Panc1 (cell line): ENCODE data around the gene ZNF212.
"Not testable (repeated sequence)": the region's sequence is repeated elsewhere in the genome, so short reads cannot be mapped to it uniquely, and the experiment has no call there.

Experiments used
- POLR2AphosphoS5 ChIP-seq: IDR thresholded peaks from 2 replicates; pipeline ENCODE4 v1.6.1; 2012; ENCODE audit warnings: mild to moderate bottlenecking, low read depth, low read length, moderate library complexity
- SIN3A ChIP-seq: IDR thresholded peaks from 2 replicates; pipeline ENCODE4 v1.6.1; 2012; ENCODE audit warnings: low read depth, mild to moderate bottlenecking, low read length, moderate library complexity, borderline replicate concordance; ENCODE audit not compliant: insufficient read depth
- TCF7L2 ChIP-seq: IDR thresholded peaks from 2 replicates; pipeline ENCODE4 v1.6.1; 2011; ENCODE audit warnings: mild to moderate bottlenecking, low read depth, low read length, inconsistent platforms
- TF ChIP-seq, protein P1 (sequence below): fragments of 450-650 bp; IDR thresholded peaks from 2 replicates; pipeline ENCODE4 v1.5.1; 2017; ENCODE audit warnings: mild to moderate bottlenecking
- TF ChIP-seq, protein P2 (sequence below), 2 experiments: IDR thresholded peaks; 2 replicates each; pipeline ENCODE4 v1.6.1; 2011 to 2012; ENCODE audit warnings: low read depth in 2 of 2, control low read depth in 1 of 2, low read length in 1 of 2, mild to moderate bottlenecking in 1 of 2, moderate library complexity in 1 of 2; ENCODE audit not compliant: insufficient read depth in 1 of 2

DNA sequence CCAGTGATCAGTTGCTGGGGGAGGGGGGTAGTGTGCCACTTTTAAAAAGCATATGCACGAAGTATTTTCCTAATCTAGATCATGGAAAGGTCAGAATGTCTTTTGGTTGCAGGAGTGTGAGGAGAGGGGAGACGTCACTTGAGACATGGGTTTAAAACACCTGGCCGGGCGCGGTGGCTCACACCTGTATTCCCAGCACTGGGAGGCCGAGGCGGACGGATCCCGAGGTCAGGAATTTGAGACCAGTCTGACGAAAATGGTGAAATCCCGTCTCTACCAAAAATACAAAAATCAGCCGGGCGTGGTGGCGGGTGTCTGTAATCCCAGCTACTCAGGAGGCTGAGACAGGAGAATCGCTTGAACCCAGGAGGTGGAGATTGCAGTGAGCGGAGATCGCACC is 13.1 kb upstream of the ZNF212 start:
- TF ChIP-seq, protein P1, sequence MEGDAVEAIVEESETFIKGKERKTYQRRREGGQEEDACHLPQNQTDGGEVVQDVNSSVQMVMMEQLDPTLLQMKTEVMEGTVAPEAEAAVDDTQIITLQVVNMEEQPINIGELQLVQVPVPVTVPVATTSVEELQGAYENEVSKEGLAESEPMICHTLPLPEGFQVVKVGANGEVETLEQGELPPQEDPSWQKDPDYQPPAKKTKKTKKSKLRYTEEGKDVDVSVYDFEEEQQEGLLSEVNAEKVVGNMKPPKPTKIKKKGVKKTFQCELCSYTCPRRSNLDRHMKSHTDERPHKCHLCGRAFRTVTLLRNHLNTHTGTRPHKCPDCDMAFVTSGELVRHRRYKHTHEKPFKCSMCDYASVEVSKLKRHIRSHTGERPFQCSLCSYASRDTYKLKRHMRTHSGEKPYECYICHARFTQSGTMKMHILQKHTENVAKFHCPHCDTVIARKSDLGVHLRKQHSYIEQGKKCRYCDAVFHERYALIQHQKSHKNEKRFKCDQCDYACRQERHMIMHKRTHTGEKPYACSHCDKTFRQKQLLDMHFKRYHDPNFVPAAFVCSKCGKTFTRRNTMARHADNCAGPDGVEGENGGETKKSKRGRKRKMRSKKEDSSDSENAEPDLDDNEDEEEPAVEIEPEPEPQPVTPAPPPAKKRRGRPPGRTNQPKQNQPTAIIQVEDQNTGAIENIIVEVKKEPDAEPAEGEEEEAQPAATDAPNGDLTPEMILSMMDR = not testable (repeated sequence)
- TF ChIP-seq SIN3A, POLR2AphosphoS5, TCF7L2: not testable (repeated sequence)
- TF ChIP-seq, protein P2, sequence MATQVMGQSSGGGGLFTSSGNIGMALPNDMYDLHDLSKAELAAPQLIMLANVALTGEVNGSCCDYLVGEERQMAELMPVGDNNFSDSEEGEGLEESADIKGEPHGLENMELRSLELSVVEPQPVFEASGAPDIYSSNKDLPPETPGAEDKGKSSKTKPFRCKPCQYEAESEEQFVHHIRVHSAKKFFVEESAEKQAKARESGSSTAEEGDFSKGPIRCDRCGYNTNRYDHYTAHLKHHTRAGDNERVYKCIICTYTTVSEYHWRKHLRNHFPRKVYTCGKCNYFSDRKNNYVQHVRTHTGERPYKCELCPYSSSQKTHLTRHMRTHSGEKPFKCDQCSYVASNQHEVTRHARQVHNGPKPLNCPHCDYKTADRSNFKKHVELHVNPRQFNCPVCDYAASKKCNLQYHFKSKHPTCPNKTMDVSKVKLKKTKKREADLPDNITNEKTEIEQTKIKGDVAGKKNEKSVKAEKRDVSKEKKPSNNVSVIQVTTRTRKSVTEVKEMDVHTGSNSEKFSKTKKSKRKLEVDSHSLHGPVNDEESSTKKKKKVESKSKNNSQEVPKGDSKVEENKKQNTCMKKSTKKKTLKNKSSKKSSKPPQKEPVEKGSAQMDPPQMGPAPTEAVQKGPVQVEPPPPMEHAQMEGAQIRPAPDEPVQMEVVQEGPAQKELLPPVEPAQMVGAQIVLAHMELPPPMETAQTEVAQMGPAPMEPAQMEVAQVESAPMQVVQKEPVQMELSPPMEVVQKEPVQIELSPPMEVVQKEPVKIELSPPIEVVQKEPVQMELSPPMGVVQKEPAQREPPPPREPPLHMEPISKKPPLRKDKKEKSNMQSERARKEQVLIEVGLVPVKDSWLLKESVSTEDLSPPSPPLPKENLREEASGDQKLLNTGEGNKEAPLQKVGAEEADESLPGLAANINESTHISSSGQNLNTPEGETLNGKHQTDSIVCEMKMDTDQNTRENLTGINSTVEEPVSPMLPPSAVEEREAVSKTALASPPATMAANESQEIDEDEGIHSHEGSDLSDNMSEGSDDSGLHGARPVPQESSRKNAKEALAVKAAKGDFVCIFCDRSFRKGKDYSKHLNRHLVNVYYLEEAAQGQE (IDR thresholded peaks at IDR 0.05; ENCODE audit: insufficient read depth in 1 of 2, low read depth in 2 of 2, low read length in 1 of 2) = not testable (repeated sequence)
